SK-N-SH (cell line): ENCODE data around the gene RPS5. TPM values are rescaled to one million over a fixed set of nuclear protein-coding genes. Genes with fewer than 3 reads are reported as not detected.

Experiments
- CTCF ChIA-PET: fragments of 300-600, 350-600 bp; formaldehyde crosslinking; extraction: SDS; loops from one replicate; lab custom pipeline; 2021; lab: Yijun Ruan, JAX
- POLR2A ChIA-PET: fragments of 350-600 bp; sonication (Branson Sonifier 250); formaldehyde crosslinking; extraction: SDS; loops from one replicate; lab custom pipeline; 2020; ENCODE audit warnings: antibody characterized with exemption, inconsistent platforms; lab: Yijun Ruan, JAX
- DNase-seq: peaks from one replicate; pipeline ENCODE4 v3.0.0; 2012
- H2AFZ ChIP-seq: fragments of 200-600 bp; sonication (generic); 2 replicates; pipeline ENCODE4 v1.8.1; 2016; ENCODE audit warnings: antibody characterized with exemption, mild to moderate bottlenecking, low read depth
- H3F3A ChIP-seq: fragments of 200-600 bp; sonication (generic); replicated peaks from 2 replicates; pipeline ENCODE3; 2016; ENCODE audit warnings: antibody characterized with exemption, mild to moderate bottlenecking; ENCODE audit not compliant: insufficient read depth
- H3K27ac ChIP-seq, 2 experiments: fragments of 200-500 bp in 1 of 2; fragments of 200-600 bp in 1 of 2; sonication (Bioruptor generic) in 1 of 2; sonication (generic), shearing (Covaris generic) in 1 of 2; 2 replicates each; pipeline versions ENCODE4 v1.5.1 to v1.6.1; 2014 to 2016; ENCODE audit warnings: low read depth in 2 of 2, inconsistent platforms in 1 of 2, low read length in 1 of 2, mild to moderate bottlenecking in 1 of 2, mixed read lengths in 1 of 2
- H3K27me3 ChIP-seq: fragments of 200-600 bp; sonication (generic), shearing (Covaris generic); 2 replicates; pipeline ENCODE4 v1.6.1; 2016; ENCODE audit warnings: mixed run types; ENCODE audit not compliant: insufficient read depth
- H3K36me3 ChIP-seq, 2 experiments: fragments of 200-500 bp in 1 of 2; fragments of 200-600 bp in 1 of 2; sonication (Bioruptor generic) in 1 of 2; sonication (generic) in 1 of 2; replicated peaks in 1 of 2; 2 replicates each; pipeline versions ENCODE3 to v1.5.1; 2014 to 2016; ENCODE audit warnings: low read length in 1 of 2, mild to moderate bottlenecking in 1 of 2; ENCODE audit not compliant: insufficient read depth in 2 of 2, control insufficient read depth in 1 of 2
- H3K4me1 ChIP-seq, 2 experiments: fragments of 200-500 bp in 1 of 2; fragments of 200-600 bp in 1 of 2; sonication (Bioruptor generic) in 1 of 2; sonication (generic), shearing (Covaris generic) in 1 of 2; 2 replicates each; pipeline versions ENCODE4 v1.5.1 to v1.6.1; 2014 to 2016; ENCODE audit warnings: low read depth in 1 of 2, low read length in 1 of 2, mixed run types in 1 of 2; ENCODE audit not compliant: insufficient read depth in 2 of 2, control insufficient read depth in 1 of 2
- H3K4me2 ChIP-seq: fragments of 200-600 bp; sonication (generic), shearing (Covaris generic); 2 replicates; pipeline ENCODE4 v1.6.1; 2017; ENCODE audit warnings: mixed run types
- H3K4me3 ChIP-seq, 2 experiments: fragments of 200-500 bp in 1 of 2; fragments of 200-600 bp in 1 of 2; sonication (Bioruptor generic) in 1 of 2; sonication (generic), shearing (Covaris generic) in 1 of 2; 2 replicates each; pipeline versions ENCODE4 v1.5.1 to v1.8.1; 2014 to 2016; ENCODE audit warnings: low read depth in 2 of 2, inconsistent platforms in 1 of 2, low read length in 1 of 2, mild to moderate bottlenecking in 1 of 2, mixed read lengths in 1 of 2, moderate library complexity in 1 of 2
- H3K79me2 ChIP-seq: fragments of 200-600 bp; sonication (generic); 2 replicates; pipeline ENCODE4 v1.8.1; 2017; ENCODE audit warnings: mild to moderate bottlenecking; ENCODE audit not compliant: insufficient read depth
- H3K9ac ChIP-seq: fragments of 200-600 bp; sonication (generic); 2 replicates; pipeline ENCODE4 v1.6.1; 2017; ENCODE audit warnings: mixed run types
- H3K9me2 ChIP-seq: fragments of 200-600 bp; sonication (generic); 2 replicates; pipeline ENCODE4 v1.6.1; 2017; ENCODE audit warnings: mixed run types
- H3K9me3 ChIP-seq: fragments of 200-600 bp; sonication (generic); 2 replicates; pipeline ENCODE4 v1.6.1; 2017; ENCODE audit warnings: mixed run types, mild to moderate bottlenecking, moderate library complexity
- H4K20me1 ChIP-seq: fragments of 200-600 bp; sonication (generic); 2 replicates; pipeline ENCODE4 v1.6.1; 2017; ENCODE audit warnings: mild to moderate bottlenecking, mixed run types; ENCODE audit not compliant: insufficient read depth
- EZH2phosphoT487 ChIP-seq: fragments of 200-600 bp; sonication (generic); IDR thresholded peaks from 2 replicates; pipeline ENCODE4 v1.6.1; 2017; ENCODE audit warnings: low read depth, mixed run types, mild to moderate bottlenecking, antibody characterized with exemption, moderate library complexity, borderline replicate concordance
- FOXJ3 ChIP-seq: sonication (generic); formaldehyde crosslinking; IDR thresholded peaks from 2 replicates; pipeline ENCODE4 v1.5.1; 2020; ENCODE audit warnings: mild to moderate bottlenecking, missing genetic modification reagents
- GATA2 ChIP-seq: sonication (generic); formaldehyde crosslinking; IDR thresholded peaks from 2 replicates; pipeline ENCODE4 v1.5.0; 2020; ENCODE audit warnings: mild to moderate bottlenecking, missing genetic modification reagents
- IRF3 ChIP-seq: fragments of 150-350 bp; IDR thresholded peaks from 2 replicates; pipeline ENCODE4 v1.6.1; 2016; ENCODE audit warnings: mild to moderate bottlenecking, low read depth, low read length
- JUND ChIP-seq: IDR thresholded peaks from 2 replicates; pipeline ENCODE4 v1.4.0; 2012
- MEF2A ChIP-seq: IDR thresholded peaks from 2 replicates; pipeline ENCODE4 v1.4.0; 2012; ENCODE audit warnings: low read depth, borderline replicate concordance
- NRF1 ChIP-seq: IDR thresholded peaks from 2 replicates; pipeline ENCODE4 v1.6.1; 2012; ENCODE audit warnings: low read depth, mild to moderate bottlenecking, low read length
- RAD21 ChIP-seq: IDR thresholded peaks from 2 replicates; pipeline ENCODE4 v1.6.1; 2012; ENCODE audit warnings: mild to moderate bottlenecking, low read length
- RFX5 ChIP-seq: IDR thresholded peaks from 2 replicates; pipeline ENCODE4 v1.6.1; 2012; ENCODE audit warnings: mild to moderate bottlenecking, improper control_type of control experiment, low read length
- SIN3A ChIP-seq: IDR thresholded peaks from 2 replicates; pipeline ENCODE4 v1.6.1; 2012; ENCODE audit warnings: low read depth, mild to moderate bottlenecking, low read length, moderate library complexity, borderline replicate concordance
- SMC3 ChIP-seq: IDR thresholded peaks from 2 replicates; pipeline ENCODE4 v1.6.1; 2012; ENCODE audit warnings: low read depth, low read length, improper control_type of control experiment
- TAF1 ChIP-seq: IDR thresholded peaks from 2 replicates; pipeline ENCODE4 v1.6.1; 2012; ENCODE audit warnings: low read depth, mild to moderate bottlenecking, low read length, moderate library complexity, borderline replicate concordance
- TCF12 ChIP-seq: IDR thresholded peaks from 2 replicates; pipeline ENCODE4 v1.4.0; 2012
- YY1 ChIP-seq: IDR thresholded peaks from 2 replicates; pipeline ENCODE4 v1.4.0; 2012; ENCODE audit warnings: low read depth, mild to moderate bottlenecking
- ZBTB33 ChIP-seq: IDR thresholded peaks from 2 replicates; pipeline ENCODE4 v1.4.0; 2012; ENCODE audit warnings: low read depth, borderline replicate concordance
- WGBS: methylation state at CpG from one replicate; pipeline ENCODE4 v1.1.6; 2017; ENCODE audit warnings: low lambda C conversion rate; 5-methylcytosine and 5-hydroxymethylcytosine counted together
- polyA plus RNA-seq, 3 experiments: library from polyadenylated mRNA; depleted of rRNA; stranded (reverse); fragments of >200 nt; gene quantifications; 2 replicates each; pipeline ENCODE4 v1.2.3, GENCODE V29; 2012
- TF ChIP-seq, protein P1 (sequence below): IDR thresholded peaks from 2 replicates; pipeline ENCODE4 v1.6.1; 2012; ENCODE audit warnings: mild to moderate bottlenecking, low read depth, low read length, moderate library complexity
- TF ChIP-seq, protein P2 (sequence below): IDR thresholded peaks from 2 replicates; pipeline ENCODE4 v1.4.0; 2012; ENCODE audit warnings: low read depth
- TF ChIP-seq, protein P3 (sequence below): IDR thresholded peaks from 2 replicates; pipeline ENCODE4 v1.4.0; 2012; ENCODE audit warnings: low read depth, borderline replicate concordance

The RPS5 gene
- polyA plus RNA-seq, 1 of the 3 experiments (the other 2 are of a cell fraction), result 4,334 TPM

DNA sequence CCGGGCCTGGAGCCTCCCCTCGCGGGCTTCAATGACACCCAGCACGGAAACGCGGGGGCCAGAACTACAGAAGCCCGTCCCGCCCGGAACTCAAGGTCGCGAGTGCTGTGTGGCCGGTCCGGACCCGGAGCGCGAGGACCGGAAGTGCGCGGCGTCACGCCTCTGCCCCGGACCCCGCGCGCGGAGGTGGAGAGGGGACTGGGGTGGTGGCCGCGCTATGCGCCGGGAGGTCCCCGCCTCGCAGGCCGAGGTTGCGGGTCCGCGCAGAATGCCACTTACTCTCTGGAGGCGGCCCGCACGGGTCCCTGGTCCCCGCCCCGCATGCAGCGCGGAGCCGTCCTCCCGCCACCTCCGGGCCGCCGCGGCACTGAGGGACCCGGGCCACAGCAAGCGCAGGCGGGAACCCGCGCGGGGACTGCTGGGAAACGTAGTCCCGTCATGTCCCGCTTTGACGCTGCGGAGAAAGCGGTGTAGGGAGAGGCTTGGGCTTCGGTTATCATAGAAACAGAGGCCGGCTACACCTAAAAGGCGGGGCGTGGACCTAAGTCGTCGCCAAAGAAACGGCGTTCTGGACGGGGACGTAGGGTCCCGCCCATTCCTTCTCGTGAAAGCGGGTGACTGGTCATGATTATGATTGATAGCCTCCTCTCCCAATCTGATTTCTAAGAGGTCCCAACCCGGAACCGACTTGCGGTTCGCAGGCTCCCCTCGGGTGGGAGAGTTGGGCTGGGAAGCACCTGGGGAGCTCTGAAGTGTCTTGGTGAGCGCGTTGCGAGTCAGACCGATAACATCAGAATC, 6.2 kb upstream of the RPS5 start, which contains the start of gene ZNF837 (continued):
- TF ChIP-seq, protein P1, sequence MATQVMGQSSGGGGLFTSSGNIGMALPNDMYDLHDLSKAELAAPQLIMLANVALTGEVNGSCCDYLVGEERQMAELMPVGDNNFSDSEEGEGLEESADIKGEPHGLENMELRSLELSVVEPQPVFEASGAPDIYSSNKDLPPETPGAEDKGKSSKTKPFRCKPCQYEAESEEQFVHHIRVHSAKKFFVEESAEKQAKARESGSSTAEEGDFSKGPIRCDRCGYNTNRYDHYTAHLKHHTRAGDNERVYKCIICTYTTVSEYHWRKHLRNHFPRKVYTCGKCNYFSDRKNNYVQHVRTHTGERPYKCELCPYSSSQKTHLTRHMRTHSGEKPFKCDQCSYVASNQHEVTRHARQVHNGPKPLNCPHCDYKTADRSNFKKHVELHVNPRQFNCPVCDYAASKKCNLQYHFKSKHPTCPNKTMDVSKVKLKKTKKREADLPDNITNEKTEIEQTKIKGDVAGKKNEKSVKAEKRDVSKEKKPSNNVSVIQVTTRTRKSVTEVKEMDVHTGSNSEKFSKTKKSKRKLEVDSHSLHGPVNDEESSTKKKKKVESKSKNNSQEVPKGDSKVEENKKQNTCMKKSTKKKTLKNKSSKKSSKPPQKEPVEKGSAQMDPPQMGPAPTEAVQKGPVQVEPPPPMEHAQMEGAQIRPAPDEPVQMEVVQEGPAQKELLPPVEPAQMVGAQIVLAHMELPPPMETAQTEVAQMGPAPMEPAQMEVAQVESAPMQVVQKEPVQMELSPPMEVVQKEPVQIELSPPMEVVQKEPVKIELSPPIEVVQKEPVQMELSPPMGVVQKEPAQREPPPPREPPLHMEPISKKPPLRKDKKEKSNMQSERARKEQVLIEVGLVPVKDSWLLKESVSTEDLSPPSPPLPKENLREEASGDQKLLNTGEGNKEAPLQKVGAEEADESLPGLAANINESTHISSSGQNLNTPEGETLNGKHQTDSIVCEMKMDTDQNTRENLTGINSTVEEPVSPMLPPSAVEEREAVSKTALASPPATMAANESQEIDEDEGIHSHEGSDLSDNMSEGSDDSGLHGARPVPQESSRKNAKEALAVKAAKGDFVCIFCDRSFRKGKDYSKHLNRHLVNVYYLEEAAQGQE, result peak; percentile 28; the same call in 1 of the 2 replicates
- TF ChIP-seq ZBTB33, result peak; percentile 65; the same call in 1 of the 2 replicates
- TF ChIP-seq, protein P2, sequence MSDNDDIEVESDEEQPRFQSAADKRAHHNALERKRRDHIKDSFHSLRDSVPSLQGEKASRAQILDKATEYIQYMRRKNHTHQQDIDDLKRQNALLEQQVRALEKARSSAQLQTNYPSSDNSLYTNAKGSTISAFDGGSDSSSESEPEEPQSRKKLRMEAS, result peak; percentile 87
- 0 out of 2 replicates have a peak, but pooled peaks have one; percentile 63 for TF ChIP-seq SIN3A
- peak; percentile 43; the same call in 1 of the 2 replicates for TF ChIP-seq TCF12
- peak; percentile 72 for TF ChIP-seq FOXJ3 (CRISPR knock-in tag)
- TF ChIP-seq RFX5, result peak; percentile 14; the same call in 1 of the 2 replicates
- TF ChIP-seq EZH2phosphoT487, result no peak
- peak; percentile 93 for TF ChIP-seq TAF1
- TF ChIP-seq YY1, result peak; percentile 74; the same call in 1 of the 2 replicates
- TF ChIP-seq, all 33 proteins: peak for 19

GRCh38 chr19:58381460-58382212, 5.4 kb upstream of the RPS5 start:
- Histone ChIP-seq H3K9me2 (no peaks in the 10 kb centered on the region), H4K20me1 (no peaks in the 10 kb centered on the region), H3K27ac (peak overlapping the region; percentile 35 to 81; a peak in 3 of 4 replicates), H2AFZ (no peak overlapping the region), H3F3A (peaks cover 12% of the 10 kb centered on the region), H3K9me3 (no peaks in the 10 kb centered on the region), H3K4me1 (peaks cover 13 to 32% of the 10 kb centered on the region in 2 experiments; a peak in 2 of 4 replicates), H3K36me3 (no peaks in the 10 kb centered on the region), H3K4me3 (peak overlapping the region; percentile 56 to 99), H3K4me2 (peak overlapping the region; percentile 92), H3K9ac (peak overlapping the region; percentile 81), H3K79me2 (peaks cover 31% of the 10 kb centered on the region), H3K27me3 (no peaks in the 10 kb centered on the region)
- ChIA-PET CTCF (interaction anchor here (0.7 to 1.1 kb wide), 2 partner anchors 17 to 138 kb away, joined by 3 read pairs; partner anchors contain the start of gene ZBTB45), POLR2A (interaction anchor here (0.8 to 1.2 kb wide), 2 partner anchors 17 to 19 kb away, joined by 3 to 9 read pairs; partner anchors contain the start of gene ZNF497)
- DNase-seq, result no peak
- WGBS, result 21% methylated on average over 26 of the region's 26 CpGs
- TF ChIP-seq TCF12, result no peak
- TF ChIP-seq, protein P3, sequence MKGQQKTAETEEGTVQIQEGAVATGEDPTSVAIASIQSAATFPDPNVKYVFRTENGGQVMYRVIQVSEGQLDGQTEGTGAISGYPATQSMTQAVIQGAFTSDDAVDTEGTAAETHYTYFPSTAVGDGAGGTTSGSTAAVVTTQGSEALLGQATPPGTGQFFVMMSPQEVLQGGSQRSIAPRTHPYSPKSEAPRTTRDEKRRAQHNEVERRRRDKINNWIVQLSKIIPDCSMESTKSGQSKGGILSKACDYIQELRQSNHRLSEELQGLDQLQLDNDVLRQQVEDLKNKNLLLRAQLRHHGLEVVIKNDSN, result no peak
- TF ChIP-seq SMC3, result no peak
- TF ChIP-seq FOXJ3 (CRISPR knock-in tag), result no peak
- no peak for TF ChIP-seq GATA2 (CRISPR knock-in tag)
- no peak for TF ChIP-seq ZBTB33
- TF ChIP-seq IRF3, result no peak
- TF ChIP-seq JUND, result no peak
- no peak for TF ChIP-seq NRF1
- TF ChIP-seq MEF2A, result no peak
- TF ChIP-seq RAD21, result no peak
